ENCODE results near the gene SNRNP40.

- TF ChIP-seq PRDM15 (CRISPR knock-in tag; IDR thresholded peaks at IDR 0.05) (no peak), PHF20 (CRISPR knock-in tag; IDR thresholded peaks at IDR 0.05) (no peak), TFAP4 (IDR thresholded peaks at IDR 0.05; ENCODE audit: borderline replicate concordance, low read depth) (no peak), CTCF (CRISPR knock-in tag; IDR thresholded peaks at IDR 0.05) (no peak), ZNF768 (CRISPR knock-in tag; IDR thresholded peaks at IDR 0.05) (no peak), ARNT2 (CRISPR knock-in tag; IDR thresholded peaks at IDR 0.05; ENCODE audit: low read depth) (no peak), NR2F6 (IDR thresholded peaks at IDR 0.05) (no peak), NR2F6 (CRISPR knock-in tag; IDR thresholded peaks at IDR 0.05) (no peak), ZBTB14 (CRISPR knock-in tag; IDR thresholded peaks at IDR 0.05) (no peak), YY1 (IDR thresholded peaks at IDR 0.05; ENCODE audit: insufficient read depth, insufficient replicate concordance, low read depth, low read length) (no peak), ZNF292 (CRISPR knock-in tag; IDR thresholded peaks at IDR 0.05; ENCODE audit: borderline replicate concordance, low read depth) (no peak), EP300 (IDR thresholded peaks at IDR 0.05; ENCODE audit: low read depth in 2 of 2, low read length in 2 of 2) (no peak), EP300 (CRISPR knock-in tag; IDR thresholded peaks at IDR 0.05; ENCODE audit: borderline replicate concordance) (no peak), SMC3 (IDR thresholded peaks at IDR 0.05; ENCODE audit: low read length) (no peak), ARHGAP35 (CRISPR knock-in tag; IDR thresholded peaks at IDR 0.05; ENCODE audit: borderline replicate concordance) (no peak)
Measured at GRCh38 chr1:31219489-31219888, 77.1 kb downstream of the SNRNP40 start.

Data from HepG2 (cell line).